GM12878 (cell line): ENCODE data around the gene CA10. TPM values are rescaled to one million over a fixed set of nuclear protein-coding genes. Genes with fewer than 3 reads are reported as not detected.

Source experiments
- ATAC-seq: fragments of 200-7000 bp; cut with Tn5 transposase; 3 replicates; pipeline ENCODE4 v1.9.1; 2020; ENCODE audit warnings: mild to moderate bottlenecking, moderate library complexity
- BruUV-seq: library from RNA; stranded (reverse); fragments of 400-500 nt; replicated peaks from 2 replicates; lab custom pipeline; 2021; lab: Mats Ljungman, UMichigan
- CTCF ChIA-PET: fragments of 300-600 bp; sonication (Branson Sonifier 250); formaldehyde crosslinking; extraction: SDS; loops from one replicate; lab custom pipeline; 2021; ENCODE audit warnings: inconsistent platforms; lab: Yijun Ruan, JAX
- POLR2A ChIA-PET: fragments of 350-600 bp; formaldehyde crosslinking; extraction: SDS; loops from one replicate; lab custom pipeline; 2021; ENCODE audit warnings: inconsistent platforms; lab: Charles Lee
- RAD21 ChIA-PET: fragments of 300-600 bp; sonication (Branson Sonifier 250); formaldehyde crosslinking; loops from one replicate; lab custom pipeline; 2023; ENCODE audit warnings: antibody characterized with exemption; ENCODE audit not compliant: unreplicated experiment; lab: Charles Lee
- SMC1A ChIA-PET: fragments of 300-600 bp; sonication (Branson Sonifier 250); formaldehyde crosslinking; loops from one replicate; lab custom pipeline; 2023; ENCODE audit not compliant: unreplicated experiment, uncharacterized antibody; lab: Charles Lee
- DNase-seq: peaks from one replicate; pipeline ENCODE4 v3.0.0-alpha.2; 2011; ENCODE audit warnings: low read depth, low spot score
- FAIRE-seq: peaks from 3 replicates; lab custom pipeline; 2011; peaks lifted over from hg19 to GRCh38; lab: Jason Lieb, UNC
- H2AFZ ChIP-seq: 2 replicates; pipeline ENCODE4 v1.6.0; 2011; ENCODE audit warnings: low read depth, low read length, control low read depth; ENCODE audit not compliant: control insufficient read depth
- H3K27ac ChIP-seq: 2 replicates; pipeline ENCODE4 v1.5.1; 2011; ENCODE audit warnings: control low read depth; ENCODE audit not compliant: control insufficient read depth, insufficient read depth
- H3K27me3 ChIP-seq, 2 experiments: replicated peaks in 1 of 2; 2 replicates each; pipeline versions ENCODE4 v1.6.0 to v1.6.1; 2011; ENCODE audit warnings: low read length in 1 of 2; ENCODE audit not compliant: control insufficient read depth in 2 of 2, insufficient read depth in 2 of 2
- H3K36me3 ChIP-seq, 2 experiments: 2 replicates each; pipeline ENCODE4 v1.5.1; 2011; ENCODE audit warnings: low read length in 1 of 2; ENCODE audit not compliant: control insufficient read depth in 2 of 2, insufficient read depth in 2 of 2
- H3K4me1 ChIP-seq: 2 replicates; pipeline ENCODE4 v1.6.1; 2011; ENCODE audit warnings: mild to moderate bottlenecking, low read length, moderate library complexity, mixed read lengths; ENCODE audit not compliant: control insufficient read depth, insufficient read depth
- H3K4me2 ChIP-seq: 2 replicates; pipeline ENCODE4 v1.6.0; 2011; ENCODE audit warnings: control low read depth; ENCODE audit not compliant: control insufficient read depth, insufficient read depth
- H3K4me3 ChIP-seq: fragments of 200-600 bp; sonication (generic); 2 replicates; pipeline ENCODE4 v1.5.1; 2016
- H3K79me2 ChIP-seq: 2 replicates; pipeline ENCODE4 v1.6.0; 2011; ENCODE audit warnings: low read length; ENCODE audit not compliant: control insufficient read depth, insufficient read depth
- H3K9ac ChIP-seq: 2 replicates; pipeline ENCODE4 v1.8.0; 2011; ENCODE audit warnings: low read length, control low read depth, mixed read lengths; ENCODE audit not compliant: control insufficient read depth, insufficient read depth
- H3K9me3 ChIP-seq: replicated peaks from 3 replicates; pipeline ENCODE4 v1.5.1; 2011; ENCODE audit warnings: mild to moderate bottlenecking, low read length; ENCODE audit not compliant: control insufficient read depth, insufficient read depth
- H4K20me1 ChIP-seq: 2 replicates; pipeline ENCODE4 v1.6.0; 2011; ENCODE audit not compliant: control insufficient read depth, insufficient read depth
- FOXM1 ChIP-seq: IDR thresholded peaks from 2 replicates; pipeline ENCODE4 v1.6.1; 2012; ENCODE audit warnings: low read depth, mild to moderate bottlenecking, inconsistent platforms, low read length, moderate library complexity
- JUND ChIP-seq: IDR thresholded peaks from 2 replicates; pipeline ENCODE4 v1.6.1; 2012; ENCODE audit warnings: low read depth, mild to moderate bottlenecking, low read length, improper control_type of control experiment, moderate library complexity
- WGBS: methylation state at CpG from one replicate; pipeline ENCODE4 v1.1.6; 2016; ENCODE audit warnings: low lambda C conversion rate; ENCODE audit not compliant: insufficient replicate concordance, insufficient coverage; ENCODE audit errors: missing lambda C conversion rate; 5-methylcytosine and 5-hydroxymethylcytosine counted together
- in situ Hi-C: fragments of 300-500 bp; cut with MboI; formaldehyde crosslinking; loops from 9 replicates; pipeline ENCODE4 v1.14.3; 2018; ENCODE audit warnings: mixed read lengths
- intact Hi-C: fragments of 100-400 bp; cut with micrococcal nuclease; formaldehyde crosslinking; loops from one replicate; pipeline ENCODE4 v1.14.2; 2022; ENCODE audit not compliant: unreplicated experiment
- polyA plus RNA-seq, 11 experiments: library from polyadenylated mRNA; depleted of rRNA in 4 of 11; unstranded in 6 of 11; stranded (reverse) in 5 of 11; fragments of >200 nt; fragmentation: Nextera tagmentation in 4 of 11; fragmentation: Illumina TruSeq in 1 of 11; extraction: Ambion mirVana in 4 of 11; extraction: Trizol in 1 of 11; gene quantifications; 1 replicate in 1 of 11; 2 replicates in 10 of 11; pipeline versions ENCODE4 v1.2.1 to v1.2.3, GENCODE V29; 2011 to 2016; ENCODE audit warnings: inconsistent platforms in 2 of 11, missing spikeins in 2 of 11, low read depth in 1 of 11
- total RNA-seq, 4 experiments: library from RNA; depleted of rRNA in 3 of 4; stranded (reverse); fragments of >200 nt in 3 of 4; fragmentation: Illumina TruSeq in 1 of 4; extraction: Trizol in 1 of 4; gene quantifications; 2 replicates each; pipeline versions ENCODE4 v1.2.1 to v1.2.3, GENCODE V29; 2013 to 2021
- TF ChIP-seq, protein P1 (sequence below): fragments of 450-650 bp; IDR thresholded peaks from 2 replicates; pipeline ENCODE4 v1.6.1; 2016; ENCODE audit warnings: mild to moderate bottlenecking, moderate library complexity, borderline replicate concordance

The CA10 gene
- total and polyA plus RNA-seq, 10 of the 15 experiments (the other 5 are each of a cell fraction or from before 2014, with no cell fraction given), result not detected

DNA sequence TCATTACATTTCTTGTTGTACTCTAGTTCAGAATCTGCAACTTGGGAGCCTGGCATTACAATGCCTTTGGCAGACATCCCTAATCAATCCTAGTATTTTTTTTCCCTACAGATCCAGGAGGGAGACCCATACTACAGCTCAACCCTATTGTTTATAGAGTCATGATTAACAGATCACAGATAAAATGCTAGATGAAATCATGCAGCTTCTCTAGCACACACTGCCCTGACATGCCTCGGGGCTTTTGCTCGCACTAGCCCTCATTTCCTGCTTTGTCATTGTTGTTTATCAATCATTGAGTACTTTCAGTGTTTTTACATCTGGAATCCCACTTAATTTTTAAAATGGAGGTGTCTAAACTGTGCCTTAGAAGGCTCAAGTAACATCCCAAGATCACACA is 412.5 kb downstream of the CA10 start:
- SMC1A ChIA-PET, result no interaction called here
- FAIRE-seq, result no peak

DNA sequence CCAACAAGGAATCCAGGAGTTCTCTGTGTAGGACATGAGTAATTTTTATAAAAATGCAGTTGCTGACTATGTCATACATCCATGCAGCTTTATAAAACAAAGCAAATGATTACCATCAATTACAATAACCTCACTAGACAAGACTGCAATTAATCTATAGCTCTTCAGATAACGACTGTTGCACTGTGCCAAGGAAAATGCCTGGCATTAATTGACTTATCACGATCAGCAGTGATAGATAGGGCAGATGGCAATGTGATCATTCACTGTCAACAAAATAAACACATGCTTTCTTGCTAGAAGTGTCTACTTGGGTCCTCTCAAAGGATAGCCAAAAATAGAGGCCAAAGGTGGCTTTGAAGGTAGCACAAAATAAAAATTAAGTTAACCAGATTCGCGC is 415.0 kb downstream of the CA10 start:
- Histone ChIP-seq H4K20me1 (no peaks in the 10 kb centered on the region), H3K4me3 (no peak overlapping the region), H3K4me1 (no peaks in the 10 kb centered on the region), H2AFZ (no peak overlapping the region), H3K9me3 (no peaks in the 10 kb centered on the region), H3K27ac (no peak overlapping the region), H3K27me3 (no peaks in the 10 kb centered on the region; a peak in 1 of 4 replicates), H3K9ac (no peak overlapping the region), H3K79me2 (no peaks in the 10 kb centered on the region), H3K4me2 (no peak overlapping the region), H3K36me3 (no peaks in the 10 kb centered on the region)
- BruUV-seq, result no TSS peak
- ChIA-PET SMC1A (no interaction called here), RAD21 (no interaction called here), CTCF (no interaction called here), POLR2A (no interaction called here)
- FAIRE-seq, result no peak
- ATAC-seq, result no peak
- in situ Hi-C loops, result no loop called here
- DNase-seq, result no peak
- intact Hi-C loops, result no loop called here
- TF ChIP-seq, protein P1, sequence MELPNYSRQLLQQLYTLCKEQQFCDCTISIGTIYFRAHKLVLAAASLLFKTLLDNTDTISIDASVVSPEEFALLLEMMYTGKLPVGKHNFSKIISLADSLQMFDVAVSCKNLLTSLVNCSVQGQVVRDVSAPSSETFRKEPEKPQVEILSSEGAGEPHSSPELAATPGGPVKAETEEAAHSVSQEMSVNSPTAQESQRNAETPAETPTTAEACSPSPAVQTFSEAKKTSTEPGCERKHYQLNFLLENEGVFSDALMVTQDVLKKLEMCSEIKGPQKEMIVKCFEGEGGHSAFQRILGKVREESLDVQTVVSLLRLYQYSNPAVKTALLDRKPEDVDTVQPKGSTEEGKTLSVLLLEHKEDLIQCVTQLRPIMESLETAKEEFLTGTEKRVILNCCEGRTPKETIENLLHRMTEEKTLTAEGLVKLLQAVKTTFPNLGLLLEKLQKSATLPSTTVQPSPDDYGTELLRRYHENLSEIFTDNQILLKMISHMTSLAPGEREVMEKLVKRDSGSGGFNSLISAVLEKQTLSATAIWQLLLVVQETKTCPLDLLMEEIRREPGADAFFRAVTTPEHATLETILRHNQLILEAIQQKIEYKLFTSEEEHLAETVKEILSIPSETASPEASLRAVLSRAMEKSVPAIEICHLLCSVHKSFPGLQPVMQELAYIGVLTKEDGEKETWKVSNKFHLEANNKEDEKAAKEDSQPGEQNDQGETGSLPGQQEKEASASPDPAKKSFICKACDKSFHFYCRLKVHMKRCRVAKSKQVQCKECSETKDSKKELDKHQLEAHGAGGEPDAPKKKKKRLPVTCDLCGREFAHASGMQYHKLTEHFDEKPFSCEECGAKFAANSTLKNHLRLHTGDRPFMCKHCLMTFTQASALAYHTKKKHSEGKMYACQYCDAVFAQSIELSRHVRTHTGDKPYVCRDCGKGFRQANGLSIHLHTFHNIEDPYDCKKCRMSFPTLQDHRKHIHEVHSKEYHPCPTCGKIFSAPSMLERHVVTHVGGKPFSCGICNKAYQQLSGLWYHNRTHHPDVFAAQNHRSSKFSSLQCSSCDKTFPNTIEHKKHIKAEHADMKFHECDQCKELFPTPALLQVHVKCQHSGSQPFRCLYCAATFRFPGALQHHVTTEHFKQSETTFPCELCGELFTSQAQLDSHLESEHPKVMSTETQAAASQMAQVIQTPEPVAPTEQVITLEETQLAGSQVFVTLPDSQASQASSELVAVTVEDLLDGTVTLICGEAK, result no peak
- WGBS, result 60% methylated on average over 4 of the region's 4 CpGs

More for the DNA sequence above, 412.5 kb downstream of the CA10 start:
- Histone ChIP-seq H3K9ac (no peak overlapping the region), H2AFZ (no peak overlapping the region), H4K20me1 (no peaks in the 10 kb centered on the region), H3K4me1 (no peaks in the 10 kb centered on the region), H3K4me3 (no peak overlapping the region), H3K27me3 (no peaks in the 10 kb centered on the region; a peak in 1 of 4 replicates), H3K27ac (no peak overlapping the region), H3K9me3 (no peaks in the 10 kb centered on the region), H3K79me2 (no peaks in the 10 kb centered on the region), H3K4me2 (no peak overlapping the region), H3K36me3 (no peaks in the 10 kb centered on the region)
- ChIA-PET POLR2A (no interaction called here), CTCF (interaction anchor here (0.6 to 0.9 kb wide), 2 partner anchors 9 kb away, joined by 3 read pairs; no protein-coding TSS in a partner anchor), RAD21 (no interaction called here)
- in situ Hi-C loops, result no loop called here
- no peak for TF ChIP-seq JUND
- no peak for TF ChIP-seq FOXM1
- no TSS peak for BruUV-seq
- DNase-seq (no peak), ATAC-seq (no peak)
- intact Hi-C loops, result no loop called here
- 8% methylated on average over 2 of the region's 2 CpGs for WGBS
